HCT116 (cell line): ENCODE measurements around the gene ECSCR.

Source experiments
- CTCF ChIP-seq, 3 experiments: fragments of 200-600 bp in 1 of 3; sonication (generic) in 1 of 3; IDR thresholded peaks in 2 of 3; conservative IDR thresholded peaks in 1 of 3; 2 replicates each; pipeline ENCODE4 v1.5.1; 2012 to 2017; ENCODE audit warnings: low read depth in 2 of 3, low read length in 2 of 3, antibody characterized with exemption in 1 of 3, borderline replicate concordance in 1 of 3, control low read depth in 1 of 3, mild to moderate bottlenecking in 1 of 3, mixed read lengths in 1 of 3, mixed run types in 1 of 3, moderate library complexity in 1 of 3; ENCODE audit not compliant: insufficient read depth in 1 of 3
- ELF1 ChIP-seq: IDR thresholded peaks from 2 replicates; pipeline ENCODE4 v1.6.1; 2012; ENCODE audit warnings: low read depth, borderline replicate concordance
- EZH2 ChIP-seq: fragments of 200-600 bp; sonication (generic); IDR thresholded peaks from 2 replicates; pipeline ENCODE4 v1.6.1; 2017; ENCODE audit warnings: antibody characterized with exemption, mixed run types
- EZH2phosphoT487 ChIP-seq: fragments of 200-600 bp; IDR thresholded peaks from 2 replicates; pipeline ENCODE4 v1.6.1; 2018; ENCODE audit warnings: antibody characterized with exemption, borderline replicate concordance
- POLR2A ChIP-seq: IDR thresholded peaks from 2 replicates; pipeline ENCODE4 v1.7.0; 2011; ENCODE audit warnings: borderline replicate concordance; ENCODE audit not compliant: insufficient read depth, insufficient read length; ENCODE audit errors: extremely low read depth
- POLR2AphosphoS5 ChIP-seq: IDR thresholded peaks from 2 replicates; pipeline ENCODE4 v1.6.1; 2011; ENCODE audit warnings: mild to moderate bottlenecking, low read depth, low read length, moderate library complexity
- RAD21 ChIP-seq: IDR thresholded peaks from 2 replicates; pipeline ENCODE4 v1.6.1; 2012; ENCODE audit warnings: low read depth, mild to moderate bottlenecking
- SP1 ChIP-seq: IDR thresholded peaks from 2 replicates; pipeline ENCODE4 v1.6.1; 2012; ENCODE audit warnings: low read depth
- SRF ChIP-seq: IDR thresholded peaks from 2 replicates; pipeline ENCODE4 v1.6.1; 2012; ENCODE audit warnings: low read depth
- ZNF274 ChIP-seq: fragments of 200-500 bp; sonication (Bioruptor generic); IDR thresholded peaks from 2 replicates; pipeline ENCODE4 v1.6.1; 2014; ENCODE audit warnings: mild to moderate bottlenecking, low read depth, low read length, inconsistent platforms

DNA sequence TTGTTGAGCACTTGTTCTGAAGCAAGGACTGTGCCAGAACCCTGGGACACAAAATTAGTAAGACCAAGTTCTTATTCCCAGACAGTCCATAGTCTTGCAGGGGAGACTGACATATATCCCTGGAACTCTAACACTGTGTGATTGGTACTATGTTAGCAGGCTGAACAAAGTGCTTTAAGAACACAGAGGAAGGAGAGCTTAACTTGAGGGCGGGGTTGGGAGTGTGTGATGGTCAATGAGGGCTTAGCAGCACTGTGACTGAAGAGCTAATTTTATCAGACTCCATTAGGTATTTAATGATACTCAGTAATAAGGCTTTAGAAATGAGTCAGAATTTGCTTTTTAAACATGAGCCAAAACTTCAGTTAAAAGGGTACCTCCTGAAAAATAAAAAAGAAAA is 43.8 kb downstream of the ECSCR start:
- no peak for TF ChIP-seq ZNF274
- TF ChIP-seq CTCF (IDR thresholded peaks at IDR 0.05 in 2 of 3, conservative IDR thresholded peaks at IDR 0.05 in 1 of 3; ENCODE audit: borderline replicate concordance in 1 of 3, insufficient read depth in 1 of 3, low read depth in 2 of 3, low read length in 2 of 3): no peak
- no peak for TF ChIP-seq POLR2A
- TF ChIP-seq SRF: no peak
- TF ChIP-seq POLR2AphosphoS5: no peak
- TF ChIP-seq EZH2phosphoT487: no peak
- TF ChIP-seq ELF1: no peak
- no peak for TF ChIP-seq EZH2
- TF ChIP-seq RAD21: no peak
- no peak for TF ChIP-seq SP1
